Neural progenitor cell (in vitro differentiated cells): Measurements from ENCODE around the gene PARD3B. TPM values are rescaled to one million over a fixed set of nuclear protein-coding genes. Genes with fewer than 3 reads are reported as not detected.

Source experiments
- DNase-seq: peaks from one replicate; pipeline ENCODE4 v3.0.0-alpha.2; 2016; ENCODE audit warnings: low spot score
- H2AFZ ChIP-seq: fragments of 200-600 bp; sonication (generic); replicated peaks from 2 replicates; pipeline ENCODE4 v1.6.1; 2016; ENCODE audit warnings: antibody characterized with exemption
- H3F3A ChIP-seq: fragments of 200-600 bp; sonication (generic); 2 replicates; pipeline ENCODE4 v1.6.1; 2016; ENCODE audit warnings: antibody characterized with exemption, low read depth
- H3K27ac ChIP-seq: fragments of 200-600 bp; sonication (generic); 2 replicates; pipeline ENCODE4 v1.5.1; 2016; ENCODE audit warnings: mild to moderate bottlenecking
- H3K27me3 ChIP-seq: fragments of 200-600 bp; sonication (generic); 2 replicates; pipeline ENCODE4 v1.6.1; 2016; ENCODE audit warnings: mild to moderate bottlenecking, moderate library complexity
- H3K36me3 ChIP-seq: fragments of 200-600 bp; sonication (generic); 2 replicates; pipeline ENCODE4 v1.5.1; 2016
- H3K4me1 ChIP-seq: fragments of 200-600 bp; sonication (generic); 2 replicates; pipeline ENCODE4 v1.6.1; 2016; ENCODE audit warnings: mixed run types
- H3K4me2 ChIP-seq: fragments of 200-600 bp; sonication (generic); 2 replicates; pipeline ENCODE4 v1.6.1; 2016
- H3K4me3 ChIP-seq: fragments of 200-600 bp; sonication (generic); 2 replicates; pipeline ENCODE4 v1.5.1; 2016
- H3K79me2 ChIP-seq: fragments of 200-600 bp; sonication (generic); 2 replicates; pipeline ENCODE4 v1.6.1; 2016; ENCODE audit warnings: low read depth
- H3K9ac ChIP-seq: fragments of 200-600 bp; sonication (generic); 2 replicates; pipeline ENCODE4 v1.6.1; 2016
- H3K9me3 ChIP-seq: fragments of 200-600 bp; sonication (generic); 2 replicates; pipeline ENCODE4 v1.5.1; 2016; ENCODE audit warnings: low read depth
- H4K20me1 ChIP-seq: fragments of 200-600 bp; sonication (generic); 2 replicates; pipeline ENCODE4 v1.6.1; 2016; ENCODE audit warnings: low read depth
- H3K27ac Mint-ChIP-seq: 3 replicates; pipeline ENCODE4 v1.8.0; 2021; ENCODE audit warnings: mixed read lengths
- H3K27me3 Mint-ChIP-seq: 2 replicates; pipeline ENCODE4 v1.8.0; 2022; ENCODE audit warnings: low read depth, mild to moderate bottlenecking, inconsistent platforms, moderate library complexity, mixed read lengths; ENCODE audit not compliant: insufficient read depth
- H3K36me3 Mint-ChIP-seq: 3 replicates; pipeline ENCODE4 v1.8.0; 2021; ENCODE audit warnings: mixed read lengths
- H3K4me1 Mint-ChIP-seq: 3 replicates; pipeline ENCODE4 v1.8.0; 2021; ENCODE audit warnings: mixed read lengths
- H3K4me3 Mint-ChIP-seq: 3 replicates; pipeline ENCODE4 v1.8.0; 2021; ENCODE audit warnings: mild to moderate bottlenecking, moderate library complexity, mixed read lengths
- H3K9me3 Mint-ChIP-seq: 3 replicates; pipeline ENCODE4 v1.8.0; 2020; ENCODE audit warnings: mixed read lengths
- CTCF ChIP-seq: fragments of 200-600 bp; sonication (generic); IDR thresholded peaks from 2 replicates; pipeline ENCODE4 v1.5.1; 2017; ENCODE audit warnings: antibody characterized with exemption, mild to moderate bottlenecking
- EZH2 ChIP-seq: fragments of 200-600 bp; sonication (generic); IDR thresholded peaks from 2 replicates; pipeline ENCODE4 v1.6.1; 2017; ENCODE audit warnings: antibody characterized with exemption, mild to moderate bottlenecking, moderate library complexity
- EZH2phosphoT487 ChIP-seq: fragments of 200-600 bp; sonication (generic); IDR thresholded peaks from 2 replicates; pipeline ENCODE4 v1.6.1; 2017; ENCODE audit warnings: antibody characterized with exemption
- total RNA-seq: library from RNA; depleted of rRNA; stranded (reverse); fragments of >200 nt; gene quantifications from 2 replicates; pipeline ENCODE4 v1.2.3, GENCODE V29; 2015; ENCODE audit warnings: low replicate concordance

Gene PARD3B
- total RNA-seq, 1 donor from 2014 or later = 8.4 TPM

GRCh38 chr2:205056151-205056561, 510.9 kb downstream of the PARD3B start:
- H3F3A ChIP-seq = no peaks in the 10 kb centered on the region
- H4K20me1 ChIP-seq = no peaks in the 10 kb centered on the region
- Mint-ChIP-seq H3K4me3 (no peak overlapping the region), H3K36me3 (peaks cover 6% of the 10 kb centered on the region), H3K9me3 (peaks cover 14% of the 10 kb centered on the region), H3K27me3 (peaks cover 2% of the 10 kb centered on the region), H3K4me1 (peaks cover 8% of the 10 kb centered on the region), H3K27ac (no peak overlapping the region)
- no peak overlapping the region for H3K27ac ChIP-seq
- no peak overlapping the region for H3K9ac ChIP-seq
- DNase-seq = no peak
- no peaks in the 10 kb centered on the region for H3K79me2 ChIP-seq
- H2AFZ ChIP-seq = no peak overlapping the region
- H3K27me3 ChIP-seq = no peaks in the 10 kb centered on the region
- H3K9me3 ChIP-seq = no peaks in the 10 kb centered on the region
- no peak overlapping the region for H3K4me2 ChIP-seq
- no peak overlapping the region for H3K4me3 ChIP-seq
- no peaks in the 10 kb centered on the region for H3K4me1 ChIP-seq
- H3K36me3 ChIP-seq = peaks cover 7% of the 10 kb centered on the region
- TF ChIP-seq CTCF = no peak
- TF ChIP-seq EZH2 = no peak

- H3K4me1 ChIP-seq = no peaks in the 10 kb centered on the region
- Mint-ChIP-seq H3K4me3 (no peak overlapping the region), H3K4me1 (peaks cover 11% of the 10 kb centered on the region), H3K27me3 (peaks cover 2% of the 10 kb centered on the region), H3K27ac (no peak overlapping the region), H3K9me3 (peaks cover 12% of the 10 kb centered on the region), H3K36me3 (peaks cover 6% of the 10 kb centered on the region)
- H4K20me1 ChIP-seq = no peaks in the 10 kb centered on the region
- peaks cover 7% of the 10 kb centered on the region for H3K36me3 ChIP-seq
- TF ChIP-seq EZH2 (no peak), EZH2phosphoT487 (no peak), CTCF (no peak)
- H3K4me3 ChIP-seq = no peak overlapping the region
- no peaks in the 10 kb centered on the region for H3K79me2 ChIP-seq
- no peak overlapping the region for H3K9ac ChIP-seq
- no peak overlapping the region for H3K27ac ChIP-seq
- no peak for DNase-seq
- no peak overlapping the region for H3K4me2 ChIP-seq
- H2AFZ ChIP-seq = no peak overlapping the region
- H3K27me3 ChIP-seq = no peaks in the 10 kb centered on the region
- no peaks in the 10 kb centered on the region for H3K9me3 ChIP-seq
- no peaks in the 10 kb centered on the region for H3F3A ChIP-seq
These were observed 513.1 kb downstream of the PARD3B start for GRCh38 chr2:205058409-205058808.

GRCh38 chr2:205060269-205060668, 515.0 kb downstream of the PARD3B start:
- H3K4me2 ChIP-seq = no peak overlapping the region

More at GRCh38 chr2:205060269-205060668, 515.0 kb downstream of the PARD3B start:
- Mint-ChIP-seq H3K4me3 (no peak overlapping the region), H3K27ac (no peak overlapping the region), H3K36me3 (peaks cover 10% of the 10 kb centered on the region), H3K9me3 (peaks cover 12% of the 10 kb centered on the region), H3K27me3 (peaks cover 2% of the 10 kb centered on the region), H3K4me1 (peaks cover 12% of the 10 kb centered on the region)
- Histone ChIP-seq H3K9ac (no peak overlapping the region), H4K20me1 (no peaks in the 10 kb centered on the region), H3K79me2 (no peaks in the 10 kb centered on the region), H2AFZ (no peak overlapping the region), H3F3A (no peaks in the 10 kb centered on the region), H3K4me1 (no peaks in the 10 kb centered on the region), H3K27ac (no peak overlapping the region), H3K36me3 (peaks cover 7% of the 10 kb centered on the region), H3K9me3 (no peaks in the 10 kb centered on the region), H3K4me3 (no peak overlapping the region), H3K27me3 (no peaks in the 10 kb centered on the region)
- no peak for DNase-seq
- no peak for TF ChIP-seq EZH2
- TF ChIP-seq CTCF = no peak
- no peak for TF ChIP-seq EZH2phosphoT487
